HG02884 (cell line): ENCODE results near the gene DDIT4L.
"Not testable (repeated sequence)": the region's sequence is repeated elsewhere in the genome, so short reads cannot be mapped to it uniquely, and the experiment has no call there.

Source experiments
- ATAC-seq: cut with Tn5 transposase; IDR thresholded peaks from one replicate; pipeline ENCODE4 v1.9.1; 2021; ENCODE audit warnings: mild to moderate bottlenecking, moderate library complexity; ENCODE audit not compliant: unreplicated experiment

The DDIT4L gene

DNA sequence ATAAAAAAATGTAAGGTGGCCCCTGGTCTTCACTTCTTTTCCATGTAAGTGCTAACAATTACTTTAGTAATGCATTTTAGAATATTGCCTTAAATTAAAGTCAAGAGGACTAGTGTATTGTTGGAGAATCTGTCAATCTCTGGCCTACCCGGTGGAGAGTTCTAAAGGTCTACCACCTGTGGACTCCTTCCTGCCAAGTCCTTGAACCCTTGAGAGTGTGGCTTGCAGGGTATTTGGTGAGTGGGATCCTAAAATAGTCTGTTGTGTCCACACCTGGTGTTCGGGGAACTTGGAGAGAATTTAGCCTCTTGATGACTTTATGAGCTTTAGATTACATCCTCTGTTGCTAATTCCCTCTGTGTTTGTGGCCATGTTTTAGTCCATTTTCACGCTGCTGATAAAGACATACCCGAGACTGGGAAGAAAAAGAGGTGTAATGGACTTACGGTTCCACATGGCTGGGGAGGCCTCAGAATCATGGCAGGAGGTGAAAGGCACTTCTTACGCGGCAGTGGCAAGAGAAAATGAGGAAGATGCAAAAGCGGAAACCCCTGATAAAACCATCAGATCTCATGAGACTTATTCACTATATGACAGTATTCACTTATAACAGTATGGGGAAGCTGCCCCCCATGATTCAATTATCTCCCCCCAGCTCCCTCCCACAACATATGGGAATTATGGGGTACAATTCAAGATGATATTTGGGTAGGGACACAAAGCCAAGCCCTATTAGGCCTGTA is 23.8 kb downstream of the DDIT4L start:
- no peak for ATAC-seq

DNA sequence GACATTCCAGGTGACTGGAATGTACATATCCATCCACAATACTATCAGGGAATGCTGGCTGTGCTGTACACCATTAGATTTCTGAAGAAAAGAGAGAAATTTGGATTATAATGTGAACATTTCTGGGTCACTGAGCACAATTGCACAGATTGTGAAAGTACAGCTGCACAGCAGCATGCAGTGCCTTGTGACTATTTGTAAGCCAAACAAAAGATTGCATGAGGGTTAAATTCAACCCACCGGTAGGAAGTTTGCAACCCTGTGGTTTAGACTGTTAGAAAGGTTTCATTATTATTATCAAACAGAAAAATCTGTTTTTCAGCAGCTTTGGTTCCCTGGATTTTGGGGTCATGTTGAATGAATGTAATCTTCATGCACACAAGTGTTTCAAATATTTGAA is 24.5 kb downstream of the DDIT4L start:
- no peak for ATAC-seq

DNA sequence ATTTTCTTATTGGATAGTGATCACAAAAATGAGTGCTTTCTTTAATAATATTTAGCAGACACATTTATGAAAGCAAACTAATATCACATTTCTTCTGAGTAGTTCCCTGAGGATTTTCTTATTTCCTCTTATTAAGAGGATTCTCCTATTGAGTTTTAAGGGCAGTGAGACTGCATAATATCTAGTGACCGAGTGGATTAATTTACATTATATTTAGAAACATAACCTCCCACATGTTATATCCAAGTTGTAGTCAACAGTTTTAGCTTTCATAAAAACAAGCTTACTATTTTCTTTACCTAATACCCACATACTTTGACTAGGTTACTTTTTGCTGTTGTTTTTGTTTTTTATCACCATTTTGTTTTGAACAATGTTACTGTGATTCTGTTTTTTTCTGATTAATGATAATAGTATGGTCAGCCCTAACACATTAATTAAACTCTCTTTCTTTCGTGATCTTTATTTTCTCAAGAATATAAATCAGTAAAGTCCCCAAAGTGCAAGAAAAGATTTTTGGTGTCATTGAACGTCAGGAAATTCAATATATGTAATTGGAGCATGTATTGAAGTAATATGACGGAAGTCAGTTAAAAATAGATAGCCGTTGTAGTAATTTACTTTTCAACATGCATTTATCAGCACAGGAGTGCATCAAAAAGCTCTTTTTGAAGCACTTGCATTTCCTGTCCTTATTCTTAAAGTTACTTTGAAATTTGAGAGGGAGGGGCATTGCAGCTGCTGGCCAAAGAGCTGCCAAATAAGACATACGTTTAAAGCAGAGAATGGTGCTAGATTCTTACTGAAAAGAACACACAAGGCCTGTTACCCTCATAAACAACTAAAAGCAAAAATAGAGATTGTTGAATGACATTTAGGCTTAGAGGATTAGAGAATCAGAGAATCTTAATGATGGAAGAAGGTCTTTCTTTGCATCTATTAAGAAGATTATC is 25.2 kb downstream of the DDIT4L start:
- no peak for ATAC-seq

DNA sequence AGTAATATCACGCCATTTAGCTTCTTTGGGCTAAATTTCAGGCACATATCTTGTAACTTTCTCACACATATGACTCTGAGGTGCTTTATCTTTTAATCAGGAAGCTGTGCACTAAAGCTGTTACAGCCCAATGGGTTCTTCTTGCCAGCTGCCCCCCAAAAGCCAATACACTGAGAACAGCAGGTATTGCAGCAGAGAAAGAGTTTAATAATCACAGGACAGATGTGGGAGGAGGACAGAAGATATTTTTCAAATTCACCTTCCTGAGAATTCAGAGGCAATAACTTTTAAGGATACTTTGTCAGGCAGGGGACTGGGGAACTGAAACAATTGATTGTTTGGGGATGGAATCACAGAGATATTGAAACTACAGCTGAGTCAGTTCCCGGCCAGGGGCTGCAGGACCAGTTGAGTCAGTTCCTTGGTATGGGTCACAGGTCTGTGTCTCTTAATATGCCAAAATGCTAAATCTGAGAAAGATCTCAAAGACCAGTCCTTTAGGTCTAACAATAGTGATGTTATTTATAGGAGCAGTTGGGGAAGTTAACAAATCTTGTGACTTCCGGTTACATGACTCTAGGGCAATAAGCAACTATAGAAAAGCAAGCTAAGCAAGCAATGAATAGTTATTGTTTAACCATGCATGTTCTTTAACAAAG is 28.1 kb downstream of the DDIT4L start:
- ATAC-seq = peak; percentile 85

DNA sequence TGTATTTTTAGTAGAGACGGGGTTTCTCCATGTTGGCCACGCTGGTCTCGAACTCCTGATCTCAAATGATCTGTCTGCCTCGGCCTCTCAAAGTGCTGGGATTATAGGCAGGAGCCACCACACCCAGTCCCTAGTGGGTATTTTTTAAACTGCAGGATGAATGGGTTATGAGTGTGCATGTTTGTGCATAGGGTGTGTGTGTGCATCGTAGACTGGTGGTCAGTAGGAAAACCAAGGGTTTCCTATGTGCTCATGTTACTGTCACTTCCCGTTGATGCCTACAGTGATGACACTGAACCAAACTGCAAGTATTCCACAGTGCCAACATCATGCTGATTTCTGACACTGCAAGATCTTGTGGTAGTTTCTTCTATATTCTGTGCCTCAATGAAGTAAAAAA is 41.1 kb downstream of the DDIT4L start:
- ATAC-seq = no peak

DNA sequence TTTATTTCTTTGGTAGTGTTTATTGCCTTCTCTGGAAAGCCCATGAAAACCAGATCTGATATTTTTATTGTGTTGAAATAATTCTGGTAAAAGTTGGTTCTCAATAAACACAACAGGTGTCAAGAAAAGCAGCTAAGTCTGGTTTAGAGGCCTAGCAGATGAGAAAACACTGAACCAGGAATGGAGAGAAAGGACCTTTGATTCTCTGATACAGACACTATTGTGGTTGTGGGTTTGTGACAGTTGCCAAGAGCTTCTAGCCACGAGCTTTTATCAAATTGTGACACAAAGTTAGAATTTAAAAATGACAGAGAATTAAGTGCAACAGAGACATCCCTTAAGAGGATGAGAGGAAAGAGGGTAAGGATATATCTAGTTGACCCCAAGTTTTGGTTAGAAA is 42.6 kb downstream of the DDIT4L start:
- no peak for ATAC-seq

DNA sequence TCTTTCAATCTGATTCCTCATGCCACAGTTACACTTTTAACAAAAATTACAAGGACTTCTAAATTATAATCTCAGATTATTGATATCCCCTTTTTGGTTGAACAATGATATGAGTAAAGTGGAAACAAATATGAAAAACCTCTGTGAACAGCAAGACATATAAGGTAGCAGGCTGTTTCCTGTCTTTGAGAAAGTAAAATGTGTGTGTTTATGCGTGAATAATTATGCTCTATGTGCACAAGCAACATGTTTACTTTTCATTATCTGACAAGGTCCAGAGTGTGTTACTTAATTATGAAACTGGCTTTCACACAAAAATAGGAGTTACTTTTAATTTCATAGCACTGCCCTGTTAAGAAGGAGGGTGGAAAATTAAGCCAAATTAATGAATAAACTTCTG is 43.1 kb downstream of the DDIT4L start:
- no peak for ATAC-seq

DNA sequence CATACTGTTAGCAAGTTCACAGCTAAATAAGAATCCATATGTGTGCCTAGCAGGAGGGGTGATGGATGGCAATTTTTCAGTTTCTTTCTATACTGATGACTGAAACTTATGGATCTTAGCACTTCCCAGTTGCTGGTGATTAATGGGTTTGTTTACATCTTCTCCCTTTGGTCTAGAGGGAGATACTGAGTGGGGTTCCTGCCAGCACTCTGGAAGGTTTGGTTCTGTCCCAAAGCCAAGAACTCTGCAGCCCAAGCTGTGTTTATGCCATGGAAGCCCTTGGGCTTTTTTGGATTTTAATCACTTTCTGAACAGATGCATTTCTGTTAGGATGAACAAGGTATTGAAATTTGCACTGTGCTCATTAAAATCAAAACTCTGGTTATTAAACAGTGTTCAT is 43.5 kb downstream of the DDIT4L start:
- ATAC-seq = no peak

DNA sequence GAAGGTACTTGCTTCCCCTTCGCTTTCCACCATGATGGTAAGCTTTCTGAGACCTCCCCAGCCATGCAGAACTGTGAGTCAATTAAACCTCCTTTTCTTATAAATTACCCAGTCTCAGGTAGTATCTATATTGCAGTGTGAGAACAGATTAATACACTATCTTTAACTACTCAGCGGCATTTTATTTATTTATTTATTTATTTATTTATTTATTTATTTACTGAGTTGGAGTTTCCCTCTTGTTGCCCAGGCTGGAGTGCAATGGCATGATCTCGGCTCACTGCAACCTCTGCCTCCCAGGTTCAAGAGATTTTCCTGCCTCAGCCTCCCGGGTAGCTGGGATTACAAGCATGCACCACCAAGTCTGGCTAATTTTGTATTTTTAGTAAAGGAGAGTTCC is 52.9 kb downstream of the DDIT4L start:
- ATAC-seq = not testable (repeated sequence)
